Measurements from ENCODE around the gene PNPLA1.

Gene PNPLA1

DNA sequence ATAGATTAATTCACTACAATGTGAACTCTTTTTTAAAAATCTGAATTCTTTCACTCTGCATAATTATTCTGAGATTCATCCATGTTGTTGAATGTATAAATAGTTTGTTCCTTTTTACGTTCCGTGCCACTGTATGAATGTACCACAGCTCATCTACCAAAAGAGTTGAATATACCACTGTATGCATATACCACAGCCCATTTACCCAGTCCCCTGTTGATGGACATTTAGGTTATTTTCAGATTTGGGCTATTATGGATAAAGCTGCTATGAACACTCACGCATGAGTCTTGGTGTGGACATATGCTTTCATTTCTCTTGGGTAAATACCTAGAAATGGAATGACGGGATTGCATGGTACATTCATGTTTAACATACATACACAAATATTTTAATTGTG, 28.2 kb downstream of the PNPLA1 start:
- no peak overlapping the region for H3K27ac ChIP-seq
- TF ChIP-seq, protein P1, sequence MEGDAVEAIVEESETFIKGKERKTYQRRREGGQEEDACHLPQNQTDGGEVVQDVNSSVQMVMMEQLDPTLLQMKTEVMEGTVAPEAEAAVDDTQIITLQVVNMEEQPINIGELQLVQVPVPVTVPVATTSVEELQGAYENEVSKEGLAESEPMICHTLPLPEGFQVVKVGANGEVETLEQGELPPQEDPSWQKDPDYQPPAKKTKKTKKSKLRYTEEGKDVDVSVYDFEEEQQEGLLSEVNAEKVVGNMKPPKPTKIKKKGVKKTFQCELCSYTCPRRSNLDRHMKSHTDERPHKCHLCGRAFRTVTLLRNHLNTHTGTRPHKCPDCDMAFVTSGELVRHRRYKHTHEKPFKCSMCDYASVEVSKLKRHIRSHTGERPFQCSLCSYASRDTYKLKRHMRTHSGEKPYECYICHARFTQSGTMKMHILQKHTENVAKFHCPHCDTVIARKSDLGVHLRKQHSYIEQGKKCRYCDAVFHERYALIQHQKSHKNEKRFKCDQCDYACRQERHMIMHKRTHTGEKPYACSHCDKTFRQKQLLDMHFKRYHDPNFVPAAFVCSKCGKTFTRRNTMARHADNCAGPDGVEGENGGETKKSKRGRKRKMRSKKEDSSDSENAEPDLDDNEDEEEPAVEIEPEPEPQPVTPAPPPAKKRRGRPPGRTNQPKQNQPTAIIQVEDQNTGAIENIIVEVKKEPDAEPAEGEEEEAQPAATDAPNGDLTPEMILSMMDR (conservative IDR thresholded peaks at IDR 0.05): no peak

DNA sequence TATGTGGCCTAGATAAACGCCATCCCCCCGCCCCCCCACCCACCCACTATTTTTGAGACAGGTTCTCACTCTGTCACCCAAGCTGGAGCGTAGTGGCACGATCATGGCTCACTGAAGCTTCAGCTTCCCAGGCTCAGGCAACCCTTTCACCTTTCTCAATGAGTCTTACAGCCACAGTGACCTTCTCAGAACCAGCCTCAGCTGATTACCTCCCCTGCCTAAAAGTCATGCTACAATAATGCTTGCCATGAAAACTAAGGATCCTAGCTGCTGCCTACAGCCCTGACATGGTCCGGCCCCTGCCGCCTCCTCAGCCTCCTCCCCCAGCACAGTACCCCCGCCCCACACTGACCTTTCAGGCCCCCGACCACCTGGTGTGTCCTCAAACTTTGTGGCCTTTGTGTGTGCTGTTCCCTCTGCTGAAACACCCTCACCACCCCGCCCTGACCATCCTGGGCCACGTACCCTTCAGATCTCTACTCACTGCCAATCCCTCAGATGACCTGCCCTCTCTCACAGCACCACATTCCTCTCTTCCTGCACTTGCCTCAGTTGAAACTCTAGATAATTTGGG, 31.3 kb downstream of the PNPLA1 start:
- TF ChIP-seq, protein P1 (conservative IDR thresholded peaks at IDR 0.05): no peak
- H3K27ac ChIP-seq: no peak overlapping the region

DNA sequence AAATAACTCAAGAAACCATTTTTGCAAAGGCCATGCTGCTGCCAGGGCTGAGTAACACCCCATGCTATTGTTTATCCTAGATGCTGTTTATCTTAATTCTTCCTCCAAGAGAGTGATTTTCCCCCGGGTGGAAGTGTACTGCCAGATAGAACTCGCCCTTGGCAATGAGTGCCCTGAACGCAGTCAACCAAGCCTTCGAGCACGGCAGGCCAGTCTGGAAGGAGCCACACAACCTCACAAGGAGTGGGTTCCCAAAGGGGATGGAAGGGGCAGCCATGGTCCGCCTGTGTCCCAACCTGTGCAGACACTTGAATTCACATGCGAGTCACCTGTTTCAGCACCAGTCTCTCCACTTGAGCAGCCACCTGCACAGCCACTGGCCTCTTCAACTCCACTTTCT, 31.9 kb downstream of the PNPLA1 start:
- TF ChIP-seq, protein P1 (conservative IDR thresholded peaks at IDR 0.05): no peak
- no peak overlapping the region for H3K27ac ChIP-seq

DNA sequence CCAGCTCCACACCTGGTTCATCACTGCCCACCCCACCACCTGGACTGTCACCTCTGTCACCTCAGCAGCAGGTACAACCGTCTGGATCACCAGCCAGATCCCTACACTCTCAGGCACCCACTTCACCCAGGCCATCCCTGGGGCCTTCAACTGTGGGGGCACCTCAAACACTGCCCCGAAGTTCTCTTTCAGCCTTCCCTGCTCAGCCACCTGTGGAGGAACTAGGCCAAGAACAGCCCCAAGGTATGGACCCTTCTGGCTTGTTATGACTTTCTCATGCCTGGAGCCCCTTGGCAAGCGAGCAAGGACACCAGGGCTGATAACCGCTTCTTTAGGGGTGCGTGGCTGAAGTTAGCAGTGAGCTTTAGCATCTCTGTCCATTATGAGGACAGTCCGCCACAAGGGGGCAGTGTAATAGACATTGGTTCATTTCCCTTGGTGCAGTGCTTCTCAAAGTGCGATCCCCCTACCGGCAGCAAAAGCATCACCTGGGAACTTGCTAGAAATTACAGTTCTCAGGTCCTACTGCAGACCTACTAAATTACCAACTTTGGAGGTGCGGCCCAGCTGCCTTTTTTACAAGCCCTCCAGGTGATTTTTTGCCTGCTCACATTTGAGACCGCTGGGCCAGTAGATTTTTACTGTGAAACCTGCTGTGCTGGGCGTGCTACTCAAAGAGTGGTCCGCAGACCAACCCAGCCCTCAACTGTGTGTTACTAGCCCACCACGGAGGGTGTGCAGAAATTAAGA, 32.5 kb downstream of the PNPLA1 start:
- TF ChIP-seq, protein P1 (conservative IDR thresholded peaks at IDR 0.05): peak; percentile 94
- no peak overlapping the region for H3K27ac ChIP-seq

DNA sequence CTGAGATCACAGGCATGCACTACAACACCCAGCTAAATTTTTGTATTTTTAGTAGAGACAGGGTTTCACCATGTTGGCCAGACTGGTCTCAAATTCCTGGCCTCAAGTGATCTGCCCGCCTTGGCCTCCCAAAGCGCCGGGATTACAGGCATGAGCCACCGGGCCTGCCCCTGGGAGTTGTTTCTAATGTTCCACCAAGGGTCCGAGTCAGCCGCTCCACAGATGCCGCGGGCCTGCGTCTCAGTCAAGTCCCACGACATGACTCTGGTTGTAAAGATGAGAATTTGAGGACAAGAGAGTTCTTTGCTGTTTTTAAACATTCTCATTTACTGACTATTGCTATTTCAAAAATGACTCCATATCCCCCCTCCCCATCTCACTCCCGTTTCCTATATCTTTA, 36.0 kb downstream of the PNPLA1 start:
- TF ChIP-seq, protein P1 (conservative IDR thresholded peaks at IDR 0.05): no peak
- H3K27ac ChIP-seq: no peak overlapping the region

DNA sequence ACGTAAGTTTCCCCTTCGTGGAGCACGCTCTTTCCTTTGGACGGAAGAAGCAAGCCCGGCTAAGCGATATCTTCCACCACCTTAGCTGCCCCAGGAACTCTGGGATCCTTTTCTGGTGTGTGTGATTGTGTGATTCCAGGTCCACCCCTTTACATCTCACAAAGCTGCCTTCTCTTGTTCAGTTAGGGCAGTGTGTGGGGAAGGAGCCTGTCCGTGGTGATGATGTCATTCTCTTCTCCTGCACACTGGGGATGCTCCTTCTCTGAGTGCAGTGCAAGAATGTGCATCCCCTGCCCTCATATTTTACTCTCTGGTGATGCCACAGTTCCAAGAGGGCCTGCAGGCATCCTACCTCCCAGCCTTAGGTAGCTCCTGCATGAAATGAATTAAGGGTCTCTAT, 36.5 kb downstream of the PNPLA1 start:
- TF ChIP-seq, protein P1 (conservative IDR thresholded peaks at IDR 0.05): no peak

DNA sequence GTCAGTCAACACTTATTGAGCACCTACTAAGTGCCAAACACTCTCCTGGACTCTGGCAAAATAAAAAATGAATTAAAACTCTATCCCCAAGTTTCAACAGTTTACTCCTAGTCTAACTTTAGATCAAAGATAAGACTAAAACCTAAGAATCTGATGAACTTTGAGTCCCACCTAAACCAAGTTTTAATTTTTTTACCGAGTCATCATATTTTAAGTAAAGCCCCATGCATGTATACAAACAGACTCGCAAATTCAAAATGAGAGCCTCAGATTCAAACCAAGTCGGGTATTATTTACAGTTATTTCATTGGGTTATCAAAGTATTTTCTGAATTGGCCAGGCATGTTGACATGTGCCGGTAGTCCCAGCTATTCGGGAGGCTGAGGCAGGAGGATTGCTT, 38.7 kb downstream of the PNPLA1 start:
- H3K27ac ChIP-seq: no peak overlapping the region
- TF ChIP-seq, protein P1 (conservative IDR thresholded peaks at IDR 0.05): no peak

More for the DNA sequence above, 36.5 kb downstream of the PNPLA1 start:
- no peak overlapping the region for H3K27ac ChIP-seq
